Measurements from ENCODE around the gene LURAP1L. TPM values are rescaled to one million over a fixed set of nuclear protein-coding genes. Genes with fewer than 3 reads are reported as not detected.

Gene LURAP1L
- total and polyA plus RNA-seq, 2 of the 4 experiments (the other 2 are of a cell fraction): 6.1 to 10.6 TPM

- no peaks in the 10 kb centered on the region for H3K9me3 ChIP-seq (ENCODE audit: control insufficient read depth, insufficient read depth, low read length)
- no peak overlapping the region for H4K91ac ChIP-seq (ENCODE audit: insufficient read depth, low read depth, low read length)
- H3K14ac ChIP-seq (replicated peaks; ENCODE audit: low read depth, low read length): no peak overlapping the region
- in situ Hi-C loops (cut with MboI; ENCODE audit: low sequenced_read_pairs): no loop called here
- ChIA-PET CTCF (no interaction called here), POLR2A (ENCODE audit: unreplicated experiment) (no interaction called here)
- ATAC-seq (ENCODE audit: low read depth) (no peak), DNase-seq (peak; percentile 23)
- H2BK120ac ChIP-seq (ENCODE audit: low read depth, low read length): no peak overlapping the region
- TF ChIP-seq FOS (IDR thresholded peaks at IDR 0.05; ENCODE audit: low read depth, low read length) (no peak), CEBPB (IDR thresholded peaks at IDR 0.05; ENCODE audit: low read depth, low read length) (peak; percentile 81)
- H3K27me3 ChIP-seq (ENCODE audit: control insufficient read depth, insufficient read depth, low read length): no peaks in the 10 kb centered on the region
- H3K4ac ChIP-seq (ENCODE audit: low read depth, low read length): no peak overlapping the region
- no CpG with 5 or more reads among the region's 2 CpGs for WGBS, 2 experiments (ENCODE audit: extremely low coverage in 2 of 2, insufficient read length in 1 of 2)
- no peak overlapping the region for H2BK5ac ChIP-seq (ENCODE audit: low read depth, low read length, poor library complexity, severe bottlenecking)
- no peak overlapping the region for H2AK5ac ChIP-seq (ENCODE audit: low read depth, low read length)
- H4K5ac ChIP-seq (ENCODE audit: low read depth, low read length): no peak overlapping the region
- no peak overlapping the region for H3K27ac ChIP-seq (ENCODE audit: insufficient read depth, low read length)
- no peaks in the 10 kb centered on the region for H3K4me1 ChIP-seq (ENCODE audit: control insufficient read depth, insufficient read depth, low read length)
- H4K8ac ChIP-seq (ENCODE audit: low read depth in 2 of 2, low read length in 2 of 2): no peak overlapping the region
- intact Hi-C loops (cut with micrococcal nuclease): no loop called here
- no peak overlapping the region for H3K9ac ChIP-seq (ENCODE audit: low read depth, low read length)
- H3K18ac ChIP-seq (ENCODE audit: low read depth, low read length): no peak overlapping the region
- H3K79me1 ChIP-seq (ENCODE audit: low read depth in 1 of 2, low read length in 2 of 2): no peaks in the 10 kb centered on the region
- H3K4me2 ChIP-seq (ENCODE audit: low read depth, low read length): no peak overlapping the region
- no peaks in the 10 kb centered on the region for H3K36me3 ChIP-seq (ENCODE audit: control insufficient read depth, insufficient read depth, low read length)
- no peak overlapping the region for H3K23ac ChIP-seq (ENCODE audit: low read depth, low read length)
- H3K9me1 ChIP-seq (ENCODE audit: insufficient read depth, low read length): no peaks in the 10 kb centered on the region
- no peak overlapping the region for H3K4me3 ChIP-seq (ENCODE audit: insufficient read depth, low read depth, low read length)
- no peaks in the 10 kb centered on the region for H4K20me1 ChIP-seq (ENCODE audit: insufficient read depth, low read length)
- no peak overlapping the region for H2BK15ac ChIP-seq (ENCODE audit: low read depth, low read length)
- BruUV-seq (replicated peaks): no TSS peak
- H2AFZ ChIP-seq (replicated peaks; ENCODE audit: low read length, poor library complexity): no peak overlapping the region
- dilution Hi-C loops (cut with HindIII; ENCODE audit: low sequenced_read_pairs, unreplicated experiment): no loop called here
- H2BK20ac ChIP-seq (ENCODE audit: low read depth, low read length): no peak overlapping the region
- no peak overlapping the region for H3K56ac ChIP-seq (ENCODE audit: extremely low read depth, insufficient read depth, low read length)
- no peak overlapping the region for H2AK9ac ChIP-seq (replicated peaks; ENCODE audit: low read depth, low read length, poor library complexity)
Observed at GRCh38 chr9:12760758-12761157, 14.1 kb upstream of the LURAP1L start.

Data from IMR-90 (cell line).